ENCODE results near the gene NBDY.
"Not testable (repeated sequence)": the region's sequence is repeated elsewhere in the genome, so short reads cannot be mapped to it uniquely, and the experiment has no call there.

NBDY gene

GRCh38 chrX:56729152-56729850 lies at the start of gene NBDY:
Gene NBDY, plus strand, starts transcription at chrX:56729243. Its CDS starts 111 bp downstream, at chrX:56729354.
- peak; percentile 21 for DNase-seq

- not testable (repeated sequence) for DNase-seq
These were observed 24.5 kb upstream of the NBDY start for GRCh38 chrX:56704530-56704929.

- peak; percentile 42 for DNase-seq
These were observed 2.4 kb upstream of the NBDY start for GRCh38 chrX:56726605-56727004.

- no peak for DNase-seq
These were observed 1.5 kb upstream of the NBDY start for GRCh38 chrX:56727531-56727930.

- DNase-seq = no peak
These were observed 722 bp upstream of the NBDY start for GRCh38 chrX:56728321-56728720.

GRCh38 chrX:56728752-56729151 lies 291 bp upstream of the NBDY start:
- no peak for DNase-seq

GRCh38 chrX:56733459-56734046 lies 4.5 kb downstream of the NBDY start:
- peak; percentile 64 for DNase-seq

- no peak for DNase-seq
These were observed 7.2 kb downstream of the NBDY start for GRCh38 chrX:56736219-56736618.

- no peak for DNase-seq
These were observed 9.6 kb downstream of the NBDY start for GRCh38 chrX:56738670-56739069.

GRCh38 chrX:56744996-56745395 lies 16.0 kb downstream of the NBDY start:
- peak; percentile 68 for DNase-seq

GRCh38 chrX:56746996-56747395 lies 18.0 kb downstream of the NBDY start:
- DNase-seq = no peak

- no peak for DNase-seq
These were observed 22.0 kb downstream of the NBDY start for GRCh38 chrX:56751071-56751470.

- no peak for DNase-seq
These were observed 28.3 kb downstream of the NBDY start for GRCh38 chrX:56757327-56757726.

GRCh38 chrX:56758456-56758855 lies 29.4 kb downstream of the NBDY start:
- no peak for DNase-seq

- DNase-seq = no peak
These were observed 30.8 kb downstream of the NBDY start for GRCh38 chrX:56759736-56760409.

- DNase-seq = not testable (repeated sequence)
These were observed 31.5 kb downstream of the NBDY start for GRCh38 chrX:56760410-56761124.

- no peak for DNase-seq
These were observed 32.1 kb downstream of the NBDY start for GRCh38 chrX:56761167-56761566.

- peak; percentile 31 for DNase-seq
These were observed 33.2 kb downstream of the NBDY start for GRCh38 chrX:56762220-56762619.

- DNase-seq = no peak
These were observed 33.9 kb downstream of the NBDY start for GRCh38 chrX:56762707-56763555.

GRCh38 chrX:56763556-56764152 lies 34.6 kb downstream of the NBDY start:
- no peak for DNase-seq

- peak; percentile 58 for DNase-seq
These were observed 35.3 kb downstream of the NBDY start for GRCh38 chrX:56764153-56764974.

Data from suppressor macrophage treated with lipopolysaccharide for 4 hours (primary cell).